Mesenchymal stem cell (in vitro differentiated cells and primary cell): Measurements from ENCODE around the gene KRTAP10-11.
"Not testable (repeated sequence)": the region's sequence is repeated elsewhere in the genome, so short reads cannot be mapped to it uniquely, and the experiment has no call there.

Experiments
- DNase-seq: peaks from one replicate; pipeline ENCODE4 v3.0.0-alpha.2; 2013
- H2AFZ ChIP-seq: one replicate; pipeline ENCODE4 v1.6.1; 2013; ENCODE audit warnings: low read depth, mild to moderate bottlenecking, control low read depth, inconsistent platforms, low read length, moderate library complexity
- H2AK5ac ChIP-seq: 2 replicates; pipeline ENCODE4 v1.6.1; 2013; ENCODE audit warnings: low read length, moderate library complexity, mild to moderate bottlenecking, inconsistent platforms; ENCODE audit not compliant: severe bottlenecking
- H2BK120ac ChIP-seq: one replicate; pipeline ENCODE4 v1.6.1; 2013; ENCODE audit warnings: low read depth, mild to moderate bottlenecking, inconsistent platforms, low read length, moderate library complexity
- H2BK12ac ChIP-seq, 2 experiments: one replicate each; pipeline ENCODE4 v1.6.1; 2013; ENCODE audit warnings: inconsistent platforms in 2 of 2, low read length in 2 of 2, mild to moderate bottlenecking in 2 of 2, moderate library complexity in 2 of 2, control low read depth in 1 of 2
- H2BK15ac ChIP-seq: one replicate; pipeline ENCODE4 v1.6.1; 2013; ENCODE audit warnings: mild to moderate bottlenecking, low read depth, inconsistent platforms; ENCODE audit not compliant: poor library complexity, severe bottlenecking
- H2BK5ac ChIP-seq: 2 replicates; pipeline ENCODE4 v1.6.1; 2013; ENCODE audit warnings: low read depth, mild to moderate bottlenecking, low read length, control low read depth, inconsistent platforms; ENCODE audit not compliant: poor library complexity, severe bottlenecking
- H3K14ac ChIP-seq, 2 experiments: one replicate each; pipeline ENCODE4 v1.6.1; 2013; ENCODE audit warnings: inconsistent platforms in 2 of 2, low read length in 2 of 2, control low read depth in 1 of 2, mild to moderate bottlenecking in 1 of 2, moderate library complexity in 1 of 2
- H3K18ac ChIP-seq, 2 experiments: one replicate each; pipeline ENCODE4 v1.6.1; 2013; ENCODE audit warnings: inconsistent platforms in 2 of 2, low read length in 2 of 2, control low read depth in 1 of 2, low read depth in 1 of 2, mild to moderate bottlenecking in 1 of 2
- H3K23ac ChIP-seq, 2 experiments: one replicate each; pipeline ENCODE4 v1.6.1; 2013; ENCODE audit warnings: inconsistent platforms in 2 of 2, low read length in 2 of 2, mild to moderate bottlenecking in 2 of 2, moderate library complexity in 2 of 2, control low read depth in 1 of 2
- H3K27ac ChIP-seq: 2 replicates; pipeline ENCODE4 v1.5.1; 2013; ENCODE audit warnings: mild to moderate bottlenecking, moderate library complexity, low read length, control low read depth, inconsistent platforms; ENCODE audit not compliant: poor library complexity, severe bottlenecking
- H3K27me3 ChIP-seq, 2 experiments: 2 replicates each; pipeline versions ENCODE4 v1.6.1 to v1.7.0; 2013; ENCODE audit warnings: low read length in 2 of 2, mild to moderate bottlenecking in 2 of 2, moderate library complexity in 2 of 2, control low read depth in 1 of 2, inconsistent platforms in 1 of 2; ENCODE audit not compliant: control insufficient read depth in 1 of 2, insufficient read depth in 1 of 2
- H3K36me3 ChIP-seq, 2 experiments: 2 replicates each; pipeline versions ENCODE4 v1.6.1 to v1.7.0; 2013; ENCODE audit warnings: low read length in 2 of 2, control low read depth in 1 of 2, inconsistent platforms in 1 of 2, low read depth in 1 of 2, mild to moderate bottlenecking in 1 of 2; ENCODE audit not compliant: insufficient read depth in 2 of 2, control insufficient read depth in 1 of 2
- H3K4ac ChIP-seq, 2 experiments: one replicate each; pipeline ENCODE4 v1.6.1; 2013; ENCODE audit warnings: inconsistent platforms in 2 of 2, low read length in 2 of 2, mild to moderate bottlenecking in 2 of 2, moderate library complexity in 2 of 2, control low read depth in 1 of 2, low read depth in 1 of 2
- H3K4me1 ChIP-seq: 2 replicates; pipeline ENCODE4 v1.6.1; 2013; ENCODE audit warnings: low read depth, low read length, control low read depth; ENCODE audit not compliant: control insufficient read depth, insufficient read depth
- H3K4me2 ChIP-seq: 2 replicates; pipeline ENCODE4 v1.6.1; 2013; ENCODE audit warnings: low read length, mild to moderate bottlenecking, inconsistent platforms; ENCODE audit not compliant: poor library complexity, severe bottlenecking
- H3K4me3 ChIP-seq, 2 experiments: 2 replicates each; pipeline versions ENCODE4 v1.5.1 to v1.7.0; 2013; ENCODE audit warnings: low read length in 2 of 2, mild to moderate bottlenecking in 2 of 2, control low read depth in 1 of 2, low read depth in 1 of 2; ENCODE audit not compliant: insufficient read depth in 1 of 2
- H3K79me1 ChIP-seq: replicated peaks from 2 replicates; pipeline ENCODE4 v1.6.1; 2013; ENCODE audit warnings: mild to moderate bottlenecking, control low read depth, low read length, inconsistent platforms; ENCODE audit not compliant: poor library complexity, severe bottlenecking
- H3K9ac ChIP-seq: 2 replicates; pipeline ENCODE4 v1.7.0; 2013; ENCODE audit warnings: mild to moderate bottlenecking, low read length, moderate library complexity
- H3K9me3 ChIP-seq: 2 replicates; pipeline ENCODE4 v1.7.0; 2013; ENCODE audit warnings: mild to moderate bottlenecking, low read length; ENCODE audit not compliant: control insufficient read depth
- H4K8ac ChIP-seq: one replicate; pipeline ENCODE4 v1.6.1; 2013; ENCODE audit warnings: inconsistent platforms, mild to moderate bottlenecking, low read length, moderate library complexity
- H4K91ac ChIP-seq: one replicate; pipeline ENCODE4 v1.6.1; 2013; ENCODE audit warnings: mild to moderate bottlenecking, low read length, inconsistent platforms
- WGBS: methylation state at CpG from one replicate; pipeline ENCODE4 v1.1.7; 2013; ENCODE audit warnings: mixed read lengths; 5-methylcytosine and 5-hydroxymethylcytosine counted together

KRTAP10-11 gene

DNA sequence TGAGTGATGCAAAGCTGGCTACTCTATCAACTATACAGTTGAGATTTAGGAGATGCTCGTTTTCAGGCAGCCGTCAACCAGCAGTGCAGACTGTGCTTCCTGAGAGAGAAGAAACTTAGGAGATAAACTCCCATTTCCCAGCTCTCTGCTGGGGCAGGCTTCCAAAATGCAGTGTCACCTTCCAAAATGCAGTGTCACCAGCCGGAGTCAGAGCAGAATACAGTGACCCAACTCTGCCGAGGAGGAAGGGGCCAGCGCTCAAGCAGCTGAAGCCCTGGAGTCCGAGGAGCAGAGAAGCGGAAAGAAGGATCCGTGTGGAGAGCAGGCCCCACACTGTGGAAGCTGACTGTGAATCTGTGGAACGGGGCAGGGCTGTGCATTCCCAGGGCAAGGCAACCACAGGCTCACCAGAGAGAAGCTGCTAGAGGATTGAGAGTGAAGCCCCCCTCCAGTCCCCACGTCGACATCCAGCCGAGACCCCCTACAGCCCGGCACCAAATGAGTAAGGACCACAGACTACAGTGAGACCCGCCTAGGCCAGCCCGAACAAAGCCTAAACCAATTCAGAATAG lies 36.5 kb downstream of the KRTAP10-11 start:
- Histone ChIP-seq H3K36me3 (no peaks in the 10 kb centered on the region), H3K4me2 (no peak overlapping the region), H4K8ac (no peak overlapping the region), H3K4me1 (no peaks in the 10 kb centered on the region), H3K9me3 (no peaks in the 10 kb centered on the region), H3K79me1 (no peaks in the 10 kb centered on the region), H3K27me3 (peaks cover 30 to 37% of the 10 kb centered on the region in 2 experiments), H2BK15ac (no peak overlapping the region), H3K4ac (no peak overlapping the region), H3K27ac (no peak overlapping the region), H3K14ac (no peak overlapping the region), H3K9ac (no peak overlapping the region), H3K4me3 (no peak overlapping the region), H2AK5ac (no peak overlapping the region), H2BK5ac (no peak overlapping the region), H3K18ac (no peak overlapping the region), H2BK12ac (no peak overlapping the region), H2BK120ac (no peak overlapping the region), H2AFZ (no peak overlapping the region), H4K91ac (no peak overlapping the region), H3K23ac (no peak overlapping the region)
- 76% methylated on average over 15 of the region's 15 CpGs for WGBS
- no peak for DNase-seq

DNA sequence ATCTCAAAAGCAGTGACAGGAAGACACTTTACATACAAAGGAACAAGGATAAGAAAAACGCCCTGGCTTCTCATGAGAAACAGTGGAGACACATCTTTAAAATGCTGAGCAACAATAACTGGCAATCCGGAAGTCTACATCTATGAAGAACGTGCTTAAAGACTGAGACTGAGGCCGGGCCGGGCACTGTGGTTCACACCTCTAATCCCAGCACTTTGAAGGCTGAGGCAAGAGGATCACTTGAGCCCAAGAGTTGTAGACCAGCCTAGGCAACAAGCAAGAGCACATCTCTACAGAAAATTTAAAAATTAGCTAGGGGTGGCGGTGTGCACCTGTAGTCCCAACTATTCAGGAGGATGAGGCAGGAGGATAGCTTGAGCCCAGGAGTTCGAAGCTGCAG lies 37.9 kb downstream of the KRTAP10-11 start:
- H3K23ac ChIP-seq = no peak overlapping the region
- H3K27ac ChIP-seq = no peak overlapping the region
- no peak overlapping the region for H3K4ac ChIP-seq
- no peak overlapping the region for H2AFZ ChIP-seq
- H4K8ac ChIP-seq = no peak overlapping the region
- no peak overlapping the region for H3K4me3 ChIP-seq
- H3K4me2 ChIP-seq = no peak overlapping the region
- H3K79me1 ChIP-seq = no peaks in the 10 kb centered on the region
- H3K36me3 ChIP-seq = no peaks in the 10 kb centered on the region
- H2BK15ac ChIP-seq = no peak overlapping the region
- 60% methylated on average over 7 of the region's 7 CpGs for WGBS
- H4K91ac ChIP-seq = no peak overlapping the region
- no peaks in the 10 kb centered on the region for H3K4me1 ChIP-seq
- peaks cover 37 to 43% of the 10 kb centered on the region in 2 experiments for H3K27me3 ChIP-seq
- no peak overlapping the region for H2BK5ac ChIP-seq
- no peak overlapping the region for H2BK12ac ChIP-seq
- no peak for DNase-seq
- no peak overlapping the region for H2BK120ac ChIP-seq
- no peak overlapping the region for H3K14ac ChIP-seq
- no peak overlapping the region for H3K9ac ChIP-seq
- no peaks in the 10 kb centered on the region for H3K9me3 ChIP-seq
- no peak overlapping the region for H2AK5ac ChIP-seq
- no peak overlapping the region for H3K18ac ChIP-seq

DNA sequence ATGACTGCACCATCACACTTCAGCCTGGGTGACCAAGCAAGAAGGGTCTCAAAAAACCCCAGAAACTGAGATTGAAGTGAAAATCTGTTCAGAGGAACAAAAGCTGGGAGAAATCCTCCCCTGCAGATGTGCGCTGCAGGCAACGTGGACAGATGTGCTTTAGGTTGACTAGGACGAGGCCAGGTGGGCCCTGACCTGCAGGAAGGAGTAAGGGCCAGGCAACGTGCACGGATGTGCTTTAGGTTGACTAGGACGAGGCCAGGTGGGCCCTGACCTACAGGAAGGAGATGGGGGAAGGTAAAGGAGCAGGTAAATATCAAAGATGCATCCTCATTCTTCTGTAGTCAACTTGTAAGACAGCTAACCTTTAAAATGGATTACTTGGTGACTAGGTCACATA lies 38.3 kb downstream of the KRTAP10-11 start:
- DNase-seq = no peak
- Histone ChIP-seq H3K14ac (no peak overlapping the region), H3K27ac (no peak overlapping the region), H3K9me3 (no peaks in the 10 kb centered on the region), H3K4me1 (no peaks in the 10 kb centered on the region), H4K91ac (no peak overlapping the region), H2AFZ (no peak overlapping the region), H2BK15ac (no peak overlapping the region), H3K27me3 (peaks cover 37 to 43% of the 10 kb centered on the region in 2 experiments), H2BK5ac (no peak overlapping the region), H3K36me3 (no peaks in the 10 kb centered on the region), H2BK12ac (no peak overlapping the region), H3K79me1 (no peaks in the 10 kb centered on the region), H2AK5ac (no peak overlapping the region), H3K4me3 (no peak overlapping the region), H3K23ac (no peak overlapping the region), H3K9ac (no peak overlapping the region), H3K4me2 (no peak overlapping the region), H3K4ac (no peak overlapping the region), H2BK120ac (no peak overlapping the region), H4K8ac (no peak overlapping the region), H3K18ac (no peak overlapping the region)
- 48% methylated on average over 6 of the region's 6 CpGs for WGBS

DNA sequence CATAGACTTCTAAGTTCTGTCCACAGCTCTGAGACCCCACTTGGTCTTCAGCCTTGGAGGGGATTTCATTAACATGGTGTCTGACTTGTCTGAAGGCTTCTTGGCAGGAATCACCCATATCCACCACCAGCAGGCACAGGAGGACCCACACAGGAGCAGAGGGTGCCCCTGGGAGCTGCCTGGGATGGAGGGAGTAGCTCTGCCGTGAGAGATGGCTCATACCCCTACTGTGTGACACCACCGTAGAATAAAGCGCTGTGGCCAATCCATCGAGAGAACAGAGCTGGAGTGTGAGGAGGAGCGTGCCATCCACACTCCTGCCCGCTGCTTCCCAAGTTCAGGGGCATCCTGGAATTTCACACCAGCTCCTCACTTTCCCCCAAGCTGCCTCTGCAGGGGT lies 38.8 kb downstream of the KRTAP10-11 start:
- H3K14ac ChIP-seq, H2AFZ ChIP-seq, H3K27ac ChIP-seq, H2AK5ac ChIP-seq, H3K23ac ChIP-seq, H2BK15ac ChIP-seq, H3K4me3 ChIP-seq, H3K4me1 ChIP-seq, H3K18ac ChIP-seq, H2BK12ac ChIP-seq, H3K9me3 ChIP-seq, DNase-seq, H2BK5ac ChIP-seq, H3K36me3 ChIP-seq, H4K91ac ChIP-seq, H2BK120ac ChIP-seq, H3K4me2 ChIP-seq, H3K9ac ChIP-seq, H3K79me1 ChIP-seq, H3K4ac ChIP-seq, H4K8ac ChIP-seq: not testable (repeated sequence)
- 72% methylated on average over 6 of the region's 6 CpGs for WGBS
- peaks cover 37 to 43% of the 10 kb centered on the region in 2 experiments for H3K27me3 ChIP-seq
